Heart left ventricle (tissue), 16 donors: Measurements from ENCODE around the gene ZNF699. TPM values are rescaled to one million over a fixed set of nuclear protein-coding genes. Genes with fewer than 3 reads are reported as not detected.

Source experiments
- ATAC-seq, 4 donors: fragments of 200-7000 bp; cut with Tn5 transposase; one replicate each; pipeline ENCODE4 v1.9.1; 2020 to 2022; ENCODE audit warnings: moderate library complexity in 4 of 4, mild to moderate bottlenecking in 3 of 4, moderate number of reproducible peaks in 1 of 4
- DNase-seq, 5 donors: peaks; one replicate each; pipeline ENCODE4 v3.0.0-alpha.2; 2020
- H3K27ac ChIP-seq, 12 donors: fragments of 200-600 bp; sonication (generic) in 4 of 12; one replicate each; pipeline versions ENCODE4 v1.5.0 to v1.8.0; 2016 to 2022; ENCODE audit warnings: mild to moderate bottlenecking in 2 of 12
- H3K27me3 ChIP-seq, 9 donors: fragments of 200-600 bp; sonication (generic) in 2 of 9; one replicate each; pipeline versions ENCODE4 v1.5.1 to v1.8.0; 2016 to 2022; ENCODE audit warnings: mild to moderate bottlenecking in 3 of 9
- H3K36me3 ChIP-seq, 9 donors: fragments of 200-600 bp; sonication (generic) in 2 of 9; one replicate each; pipeline versions ENCODE4 v1.5.0 to v1.8.0; 2018 to 2022; ENCODE audit warnings: mild to moderate bottlenecking in 2 of 9
- H3K4me1 ChIP-seq, 12 donors: fragments of 200-600 bp; sonication (generic) in 4 of 12; one replicate each; pipeline versions ENCODE4 v1.5.0 to v1.8.0; 2016 to 2022; ENCODE audit warnings: mild to moderate bottlenecking in 3 of 12
- H3K4me3 ChIP-seq, 12 donors: fragments of 200-600 bp; sonication (generic) in 4 of 12; one replicate each; pipeline versions ENCODE4 v1.5.0 to v1.8.0; 2017 to 2022; ENCODE audit warnings: mild to moderate bottlenecking in 9 of 12, moderate library complexity in 4 of 12
- H3K9me3 ChIP-seq, 12 donors: fragments of 200-600 bp; sonication (generic) in 4 of 12; one replicate each; pipeline versions ENCODE4 v1.5.0 to v1.8.0; 2016 to 2022; ENCODE audit warnings: mild to moderate bottlenecking in 1 of 12
- POLR2A ChIP-seq, 2 donors: fragments of 450-650 bp; IDR thresholded peaks; one replicate each; pipeline ENCODE4 v1.6.1; 2017; ENCODE audit warnings: antibody characterized with exemption in 2 of 2, mild to moderate bottlenecking in 2 of 2, moderate library complexity in 2 of 2
- WGBS, 4 donors: extraction: QIAGEN DNeasy Blood & Tissue Kit in 2 of 4; methylation state at CpG; one replicate each; pipeline versions ENCODE4 v1.1.5 to v1.1.7; 2013 to 2018; 5-methylcytosine and 5-hydroxymethylcytosine counted together
- intact Hi-C, 10 donors: fragments of 100-400 bp; cut with DNase I; formaldehyde crosslinking; loops; one replicate each; pipeline versions ENCODE4 v1.11.1 to v1.14.2; 2022
- polyA plus RNA-seq, 2 donors: library from polyadenylated mRNA; stranded (reverse); fragments of 200-250 nt; gene quantifications; one replicate each; pipeline ENCODE4 v1.2.3, GENCODE V29; 2013
- total RNA-seq, 9 donors: library from RNA; depleted of rRNA in 2 of 9; stranded (reverse); fragments of >200 nt in 2 of 9; fragmentation: NEBNext Ultra II Directional in 3 of 9; extraction: Animal tissue kit (Norgen Biotek cat#: 25700) in 3 of 9; gene quantifications; one replicate each; pipeline versions ENCODE4 v1.1.0 to v1.2.4, GENCODE V29; 2016 to 2023
- TF ChIP-seq, protein P1 (sequence below), 12 donors: fragments of 200-600 bp; sonication (generic) in 4 of 12; IDR thresholded peaks; one replicate each; pipeline versions ENCODE4 v1.5.0 to v1.8.0; 2018 to 2022; ENCODE audit warnings: antibody characterized with exemption in 12 of 12, mild to moderate bottlenecking in 5 of 12
- donor health status: ischemic (EF 13 %, LVEDD 7.1; RV severe dilation, severe dysfunction).
- donor health status: healthy with polysubstance abuse.
- donor health status: DM: no; HTN: yes; CAD: no.
- donor health status: DM: no; HTN: no; CAD: no.
- donor health status: ischemic (EF 25% LVEDD 6.9; RV normal size, moderate dysfunction).
- donor health status: ischemic (EF 25% LVEDD 5.7; RV mildly dilated, moderate dysfunction).
- donor health status: healthy.
- donor health status: DM: yes; HTN: yes; CAD: no.
- donor health status: ischemic (EF 35%, LVEDD 5.7; RV mildly dilated, moderate dysfunction).
- donor health status: nonischemic (EF 11% LVEDD 7.7; RV severe dilation, severe dysfunction).
- donor health status: DM: yes; HTN: yes; CAD: no.
- donor health status: PGD.
- donor health status: ischemic (EF 29% LVEDD 5.4; RV normal size, mild dysfunction).
- donor health status: nonischemic (EF 23%, LVEDD 6.1; RV moderate dilation, normal function).

The ZNF699 gene
- total and polyA plus RNA-seq, 11 donors = 0.91 to 6.3 (median 3.7) TPM

DNA sequence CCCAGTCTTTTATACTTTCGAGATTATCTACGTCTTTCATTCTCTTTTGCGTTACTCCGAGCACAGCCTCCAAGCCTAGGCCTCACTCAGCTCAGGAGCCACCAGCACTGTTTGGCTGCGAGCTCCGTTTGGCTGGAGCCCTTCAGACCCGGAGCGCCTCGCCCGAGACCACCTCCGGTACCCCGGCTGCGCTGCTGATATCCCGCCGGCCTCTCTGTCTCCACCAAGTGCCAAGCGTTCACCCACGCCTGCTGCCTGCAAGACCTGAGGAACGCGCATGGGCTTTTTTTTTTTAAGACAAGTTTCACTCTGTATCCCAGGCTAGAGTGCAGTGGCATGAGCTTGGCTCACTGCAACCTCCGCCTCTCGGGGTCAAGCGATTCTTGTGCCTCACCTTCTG lies 39.0 kb upstream of the ZNF699 start:
- H3K4me1 ChIP-seq = no peaks in the 10 kb centered on the region
- H3K27me3 ChIP-seq = no peaks in the 10 kb centered on the region
- DNase-seq = no peak
- no peak overlapping the region for H3K27ac ChIP-seq
- intact Hi-C loops = loop anchor here in 1 of 10 donors (10.0 kb wide), 1 partner anchor 46 kb away; no protein-coding TSS in a partner anchor
- H3K36me3 ChIP-seq = peaks cover 3 to 90% (median 9%) of the 10 kb centered on the region in 9 donors
- WGBS, 4 donors = 96 to 98% (median 97%) methylated on average over 22 of the region's 22 CpGs
- TF ChIP-seq, protein P1, sequence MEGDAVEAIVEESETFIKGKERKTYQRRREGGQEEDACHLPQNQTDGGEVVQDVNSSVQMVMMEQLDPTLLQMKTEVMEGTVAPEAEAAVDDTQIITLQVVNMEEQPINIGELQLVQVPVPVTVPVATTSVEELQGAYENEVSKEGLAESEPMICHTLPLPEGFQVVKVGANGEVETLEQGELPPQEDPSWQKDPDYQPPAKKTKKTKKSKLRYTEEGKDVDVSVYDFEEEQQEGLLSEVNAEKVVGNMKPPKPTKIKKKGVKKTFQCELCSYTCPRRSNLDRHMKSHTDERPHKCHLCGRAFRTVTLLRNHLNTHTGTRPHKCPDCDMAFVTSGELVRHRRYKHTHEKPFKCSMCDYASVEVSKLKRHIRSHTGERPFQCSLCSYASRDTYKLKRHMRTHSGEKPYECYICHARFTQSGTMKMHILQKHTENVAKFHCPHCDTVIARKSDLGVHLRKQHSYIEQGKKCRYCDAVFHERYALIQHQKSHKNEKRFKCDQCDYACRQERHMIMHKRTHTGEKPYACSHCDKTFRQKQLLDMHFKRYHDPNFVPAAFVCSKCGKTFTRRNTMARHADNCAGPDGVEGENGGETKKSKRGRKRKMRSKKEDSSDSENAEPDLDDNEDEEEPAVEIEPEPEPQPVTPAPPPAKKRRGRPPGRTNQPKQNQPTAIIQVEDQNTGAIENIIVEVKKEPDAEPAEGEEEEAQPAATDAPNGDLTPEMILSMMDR (IDR thresholded peaks at IDR 0.05) = no peak
- TF ChIP-seq POLR2A (IDR thresholded peaks at IDR 0.05) = no peak
- H3K9me3 ChIP-seq = peaks cover 10 to 100% (median 98%) of the 10 kb centered on the region in 12 donors
- ATAC-seq = no peak
- H3K4me3 ChIP-seq = no peak overlapping the region

DNA sequence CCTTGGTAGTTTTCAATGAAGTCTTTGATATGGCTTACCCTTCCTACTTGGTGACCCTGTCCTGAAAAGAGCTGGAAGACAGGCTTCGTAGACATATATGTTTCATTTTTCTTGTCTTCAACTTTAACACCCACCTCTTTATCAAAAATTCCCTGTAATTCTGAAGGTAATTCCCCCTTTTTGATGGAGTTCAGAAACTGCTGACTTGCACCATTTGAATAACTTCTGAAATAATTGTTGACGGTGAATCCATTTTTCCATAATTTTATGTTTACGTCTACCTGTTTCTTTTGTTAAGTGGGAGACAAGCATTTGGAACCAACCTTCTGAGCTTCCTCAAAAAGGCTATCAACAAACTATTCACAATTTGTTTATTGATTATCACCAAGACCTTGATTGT lies 38.6 kb upstream of the ZNF699 start:
- H3K27me3 ChIP-seq = no peaks in the 10 kb centered on the region
- intact Hi-C loops = loop anchor here in 1 of 10 donors (10.0 kb wide), 1 partner anchor 47 kb away; no protein-coding TSS in a partner anchor
- ATAC-seq (no peak), DNase-seq (no peak)
- H3K9me3 ChIP-seq = peaks cover 10 to 100% (median 98%) of the 10 kb centered on the region in 12 donors
- peaks cover 5 to 90% (median 12%) of the 10 kb centered on the region in 9 donors for H3K36me3 ChIP-seq
- H3K4me1 ChIP-seq = no peaks in the 10 kb centered on the region
- H3K27ac ChIP-seq = no peak overlapping the region
- H3K4me3 ChIP-seq = no peak overlapping the region
- WGBS, 4 donors = 96 to 99% (median 98%) methylated on average over 3 of the region's 3 CpGs
- TF ChIP-seq, protein P1 (IDR thresholded peaks at IDR 0.05) = no peak
- no peak for TF ChIP-seq POLR2A (IDR thresholded peaks at IDR 0.05)

DNA sequence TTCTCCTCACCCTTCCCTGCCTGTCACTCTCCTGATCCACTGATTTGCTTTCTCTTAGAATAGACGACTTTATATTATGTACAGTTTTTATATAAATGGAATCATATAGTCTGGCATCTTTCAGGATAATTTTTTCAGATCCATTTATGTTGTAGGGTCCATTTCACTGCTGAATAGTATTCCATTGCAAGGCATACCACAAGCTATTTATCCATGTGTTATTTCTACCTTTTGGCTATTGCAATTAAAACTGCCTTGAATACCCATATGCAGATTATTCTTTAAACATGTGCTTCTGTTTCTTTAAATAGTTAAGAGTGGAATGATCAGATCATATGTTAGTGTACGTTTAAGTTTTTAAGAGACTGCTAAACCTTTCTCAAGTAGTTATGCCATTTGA lies 35.4 kb upstream of the ZNF699 start:
- no peak overlapping the region for H3K4me3 ChIP-seq
- no peaks in the 10 kb centered on the region for H3K27me3 ChIP-seq
- H3K27ac ChIP-seq = no peak overlapping the region
- H3K9me3 ChIP-seq = peaks cover 17 to 100% (median 100%) of the 10 kb centered on the region in 12 donors
- H3K4me1 ChIP-seq = no peaks in the 10 kb centered on the region
- peaks cover 24 to 90% (median 40%) of the 10 kb centered on the region in 9 donors for H3K36me3 ChIP-seq
- DNase-seq (no peak), ATAC-seq (no peak)
- no peak for TF ChIP-seq POLR2A (IDR thresholded peaks at IDR 0.05)
- TF ChIP-seq, protein P1 (IDR thresholded peaks at IDR 0.05) = no peak
- intact Hi-C loops = loop anchor here in 1 of 10 donors (10.0 kb wide), 1 partner anchor 50 kb away; no protein-coding TSS in a partner anchor
- WGBS, 4 donors = 93 to 99% (median 96%) methylated on average over 2 of the region's 2 CpGs

DNA sequence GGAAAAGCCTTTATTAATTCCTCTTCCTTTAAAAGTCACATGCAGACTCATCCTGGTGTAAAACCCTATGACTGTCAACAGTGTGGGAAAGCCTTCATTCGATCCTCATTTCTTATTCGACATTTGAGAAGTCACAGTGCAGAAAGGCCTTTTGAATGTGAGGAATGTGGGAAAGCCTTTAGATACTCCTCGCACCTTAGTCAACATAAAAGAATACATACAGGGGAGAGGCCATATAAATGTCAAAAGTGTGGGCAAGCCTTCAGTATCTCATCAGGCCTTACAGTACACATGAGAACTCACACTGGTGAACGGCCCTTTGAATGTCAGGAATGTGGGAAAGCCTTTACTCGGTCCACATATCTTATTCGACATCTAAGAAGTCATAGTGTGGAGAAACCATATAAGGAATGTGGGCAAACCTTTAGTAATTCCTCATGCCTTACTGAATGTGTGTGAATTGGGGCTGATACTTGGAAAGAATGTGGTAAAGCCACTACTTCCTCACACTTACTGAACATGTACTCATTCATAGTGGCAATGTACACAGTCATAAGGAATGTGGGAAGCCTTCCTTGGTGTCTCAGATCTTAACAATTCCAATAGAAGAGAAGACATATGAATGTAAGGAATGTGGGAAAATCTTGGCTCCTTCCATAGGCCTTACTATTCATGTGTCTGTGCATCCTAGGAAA lies 33.1 kb upstream of the ZNF699 start:
- intact Hi-C loops = loop anchor here in 2 of 10 donors (5.0 to 10.0 kb wide), 2 partner anchors 40 to 52 kb away; no protein-coding TSS in a partner anchor
- H3K4me1 ChIP-seq = no peaks in the 10 kb centered on the region
- ATAC-seq = no peak
- TF ChIP-seq POLR2A (IDR thresholded peaks at IDR 0.05) = no peak
- TF ChIP-seq, protein P1 (IDR thresholded peaks at IDR 0.05) = no peak
- WGBS, 4 donors = 96 to 98% (median 98%) methylated on average over 6 of the region's 6 CpGs
- peaks cover 25 to 92% (median 56%) of the 10 kb centered on the region in 9 donors for H3K36me3 ChIP-seq
- H3K27ac ChIP-seq = no peak overlapping the region
- H3K4me3 ChIP-seq = no peak overlapping the region
- no peaks in the 10 kb centered on the region for H3K27me3 ChIP-seq
- H3K9me3 ChIP-seq = peaks cover 14 to 100% (median 100%) of the 10 kb centered on the region in 12 donors
- no peak for DNase-seq
